Stimulated activated CD4-positive, alpha-beta T cell treated with anti-CD3 and anti-CD28 coated beads, Interleukin-2, amount 100 ng/mL, for 4 hours (primary cell): ENCODE measurements around the gene MPRIP.

Experiments
- DNase-seq: peaks from one replicate; pipeline ENCODE4 v3.0.0-alpha.2; 2020; ENCODE audit warnings: low read depth

MPRIP gene

DNA sequence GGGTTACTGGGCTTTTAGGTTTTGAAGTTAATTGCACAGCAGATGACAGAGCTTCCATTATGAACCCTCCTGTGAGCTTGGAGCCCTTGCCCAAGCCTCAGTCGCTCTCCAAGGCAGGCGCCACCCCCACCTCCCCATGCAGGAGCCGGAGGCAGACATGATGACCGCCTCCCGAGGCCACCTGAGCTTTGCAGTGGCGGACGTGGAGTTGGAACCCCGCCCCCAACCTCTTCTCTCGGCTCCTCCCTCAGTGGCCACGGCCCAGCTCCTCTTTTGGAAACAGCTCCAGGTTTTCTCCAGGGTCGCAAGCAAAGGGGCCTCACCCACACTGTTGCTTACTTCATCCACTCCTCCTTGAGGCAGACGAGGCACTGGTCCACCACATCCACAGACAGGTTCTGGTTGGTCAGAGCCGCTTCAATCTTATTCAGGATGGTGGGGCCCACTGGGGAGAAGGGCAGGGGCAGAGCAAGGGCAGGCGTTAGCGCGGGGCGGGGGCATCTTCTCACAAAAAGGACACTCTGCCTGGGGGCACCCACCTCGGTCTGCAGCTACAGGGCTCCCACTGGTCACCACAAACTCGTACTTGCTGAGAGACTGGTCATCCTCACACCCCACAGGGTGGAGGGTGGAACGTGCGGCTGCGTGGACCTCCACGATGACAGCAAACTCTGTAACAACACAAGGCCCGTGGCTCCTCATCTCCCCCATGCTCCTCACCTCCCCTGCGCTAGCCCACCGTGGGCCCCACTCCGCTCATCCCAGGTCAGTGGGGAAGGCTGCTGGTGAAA lies 172.6 kb downstream of the MPRIP start:
- no peak for DNase-seq

DNA sequence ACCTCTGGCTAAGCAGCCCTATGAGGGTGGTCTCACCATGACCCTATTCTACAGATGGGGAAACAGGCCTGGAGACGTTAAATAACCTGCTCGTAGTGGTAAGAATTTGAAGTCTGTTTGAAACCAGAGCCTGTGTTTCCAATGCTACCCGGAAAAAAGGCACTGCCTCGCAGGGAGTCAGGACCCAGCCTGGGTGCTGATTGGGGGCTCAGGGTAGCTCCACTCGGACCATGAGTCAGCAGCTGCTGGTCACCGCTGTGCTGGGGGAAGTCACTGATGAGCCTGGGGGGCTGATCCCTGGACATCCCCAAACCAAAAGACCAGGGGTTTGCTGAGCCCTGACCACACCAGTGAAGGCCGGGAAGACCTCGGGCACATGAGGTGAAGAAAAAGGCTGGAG lies 173.3 kb downstream of the MPRIP start:
- no peak for DNase-seq

DNA sequence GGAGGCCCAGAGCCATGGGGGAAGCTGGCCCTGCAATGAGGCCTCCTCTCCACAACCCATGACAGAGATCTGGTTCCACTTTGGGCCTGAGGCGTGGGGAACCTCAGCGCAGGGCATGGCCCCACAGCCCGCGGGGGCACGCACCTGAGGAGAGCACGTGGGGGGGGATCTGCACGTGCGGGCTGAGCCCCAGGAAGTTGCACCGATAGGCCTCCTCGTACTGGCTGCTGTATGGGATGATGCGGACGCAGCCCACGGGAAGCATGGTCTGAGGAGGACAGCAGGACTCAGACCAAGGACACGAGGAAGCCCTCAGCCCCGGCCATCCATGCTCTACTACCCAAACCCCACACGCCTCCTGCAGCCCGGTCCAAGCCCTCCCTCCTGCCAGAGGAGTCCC lies 174.0 kb downstream of the MPRIP start:
- no peak for DNase-seq

DNA sequence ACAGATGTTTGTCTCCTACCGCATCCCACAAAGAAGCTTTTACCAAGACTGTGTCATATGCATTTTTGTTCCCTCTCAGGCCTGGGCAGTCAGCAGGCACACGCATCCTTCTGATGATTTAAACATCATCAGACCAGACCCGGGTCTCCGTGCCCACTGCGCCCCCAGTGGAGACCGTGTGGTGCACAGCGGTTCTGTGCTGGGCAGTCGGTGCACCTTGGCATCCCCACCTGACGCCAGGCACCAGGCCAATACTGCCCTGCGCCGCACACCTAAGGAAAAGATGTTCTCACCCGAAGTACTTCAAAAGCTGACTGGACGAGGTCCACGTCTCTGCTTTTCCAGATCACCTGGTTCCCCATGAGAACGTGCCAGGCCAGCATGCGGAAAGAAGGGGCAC lies 174.5 kb downstream of the MPRIP start:
- no peak for DNase-seq

DNA sequence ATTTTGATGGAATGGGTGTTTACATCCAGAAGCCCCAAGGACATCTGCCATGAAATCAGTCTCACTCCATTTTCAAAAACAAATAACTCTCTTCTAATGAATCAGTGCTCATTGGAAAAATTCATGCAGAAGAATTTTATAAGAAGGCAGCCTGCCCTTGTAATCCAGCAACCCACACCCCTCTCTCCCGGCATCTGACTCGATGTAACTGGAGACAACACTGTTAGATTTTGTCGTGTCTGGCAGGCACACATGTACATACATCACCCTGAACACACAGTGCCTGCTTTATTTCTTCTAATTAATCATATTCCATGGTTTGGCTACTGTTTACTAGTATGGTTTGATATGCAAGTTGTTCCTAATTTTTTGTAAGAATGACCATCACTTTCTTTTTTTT lies 175.7 kb downstream of the MPRIP start:
- no peak for DNase-seq

DNA sequence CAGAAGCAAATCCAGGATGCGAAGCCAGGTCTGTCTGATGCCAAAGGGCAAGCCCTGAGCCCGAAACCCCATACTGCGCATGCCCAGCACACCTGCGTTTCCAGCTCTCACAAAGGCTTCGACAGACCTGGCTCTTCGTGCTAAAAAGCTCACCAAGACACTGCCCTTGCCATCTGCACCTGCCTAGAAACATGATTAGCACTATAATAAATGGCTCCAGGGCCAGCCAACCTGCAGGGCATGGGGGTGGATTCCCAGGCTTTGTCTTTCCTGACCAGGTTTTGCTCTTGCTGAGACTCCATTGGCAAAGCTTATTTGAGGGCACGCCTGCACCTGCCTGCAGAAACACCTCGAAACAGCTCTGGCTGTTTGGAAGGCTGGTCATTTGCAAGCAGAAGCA lies 178.3 kb downstream of the MPRIP start:
- no peak for DNase-seq

DNA sequence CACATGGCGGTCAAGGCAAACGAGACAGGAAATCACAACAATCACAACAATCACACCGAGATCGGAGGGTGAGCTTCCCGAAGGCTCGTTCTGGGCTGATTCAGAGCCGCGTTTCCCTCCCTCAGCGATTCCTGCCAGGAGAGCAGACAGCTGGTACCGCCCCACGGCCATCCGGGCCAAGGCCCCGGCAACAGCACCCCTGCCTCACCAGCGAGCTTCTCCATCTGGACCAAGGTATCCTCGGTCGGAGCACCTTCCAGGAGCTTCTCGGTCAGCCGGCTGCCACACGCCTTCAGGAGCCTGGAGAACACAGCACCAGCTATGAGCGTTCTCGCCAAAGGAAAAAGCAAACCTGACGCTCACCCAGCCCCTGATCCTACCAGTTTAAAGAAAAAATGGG lies 179.1 kb downstream of the MPRIP start:
- DNase-seq: no peak

DNA sequence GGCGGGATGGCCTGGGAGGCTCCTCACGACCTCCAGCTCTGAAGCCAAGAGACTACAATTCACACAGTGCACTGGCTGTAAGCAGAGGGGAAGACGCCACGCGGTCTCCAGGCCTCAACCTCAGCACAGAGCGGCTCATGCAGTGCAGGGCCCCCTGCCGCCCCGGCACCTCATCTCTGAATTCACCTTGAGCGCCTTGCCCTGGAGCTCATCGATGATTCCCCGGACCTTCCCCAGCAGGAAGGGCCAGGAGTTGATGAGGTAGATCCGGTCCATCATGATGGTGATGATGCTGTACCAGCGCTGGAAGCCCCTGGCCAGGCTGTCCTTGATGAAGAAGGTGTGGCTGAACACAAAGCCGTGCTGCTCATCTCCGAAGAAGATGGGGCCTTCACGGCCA lies 181.5 kb downstream of the MPRIP start:
- DNase-seq: no peak

DNA sequence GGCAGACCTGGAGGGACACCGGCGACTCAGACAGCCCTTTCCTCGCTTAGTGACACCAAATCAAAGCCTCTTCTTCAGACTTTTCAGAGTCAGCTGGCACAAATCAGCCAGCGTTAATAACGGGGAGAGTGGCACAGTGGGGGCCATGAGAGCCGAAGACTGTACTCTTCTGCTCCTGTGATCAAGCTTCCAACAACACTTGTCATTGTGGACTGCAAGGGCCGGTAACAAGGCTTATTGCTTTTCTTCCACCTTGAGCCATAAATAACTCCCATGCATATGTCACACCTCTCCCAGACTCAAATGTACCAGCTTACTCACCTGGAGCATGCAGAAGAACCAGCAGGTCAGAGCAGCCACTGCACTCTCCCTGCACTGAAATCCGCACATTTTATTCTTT lies 181.9 kb downstream of the MPRIP start:
- DNase-seq: no peak

DNA sequence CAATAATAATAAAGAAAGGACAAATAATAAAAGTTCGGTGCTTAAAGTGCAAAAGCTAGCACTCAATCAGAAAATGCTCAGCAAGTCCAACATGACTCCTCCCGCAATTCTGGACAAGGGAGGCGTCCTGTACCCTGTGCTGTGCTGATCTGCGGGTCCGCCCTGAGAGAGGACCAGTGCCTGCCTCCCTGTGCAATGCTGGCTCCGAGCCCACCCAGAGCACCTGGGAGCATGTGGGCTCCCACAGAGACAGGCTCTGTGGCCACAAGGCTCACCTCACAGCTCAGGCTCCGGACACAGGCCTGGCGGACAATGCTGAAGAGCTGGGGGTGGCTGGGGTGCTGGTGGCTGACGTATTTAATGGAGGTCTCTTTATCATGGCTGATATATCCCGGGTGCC lies 183.6 kb downstream of the MPRIP start:
- no peak for DNase-seq

DNA sequence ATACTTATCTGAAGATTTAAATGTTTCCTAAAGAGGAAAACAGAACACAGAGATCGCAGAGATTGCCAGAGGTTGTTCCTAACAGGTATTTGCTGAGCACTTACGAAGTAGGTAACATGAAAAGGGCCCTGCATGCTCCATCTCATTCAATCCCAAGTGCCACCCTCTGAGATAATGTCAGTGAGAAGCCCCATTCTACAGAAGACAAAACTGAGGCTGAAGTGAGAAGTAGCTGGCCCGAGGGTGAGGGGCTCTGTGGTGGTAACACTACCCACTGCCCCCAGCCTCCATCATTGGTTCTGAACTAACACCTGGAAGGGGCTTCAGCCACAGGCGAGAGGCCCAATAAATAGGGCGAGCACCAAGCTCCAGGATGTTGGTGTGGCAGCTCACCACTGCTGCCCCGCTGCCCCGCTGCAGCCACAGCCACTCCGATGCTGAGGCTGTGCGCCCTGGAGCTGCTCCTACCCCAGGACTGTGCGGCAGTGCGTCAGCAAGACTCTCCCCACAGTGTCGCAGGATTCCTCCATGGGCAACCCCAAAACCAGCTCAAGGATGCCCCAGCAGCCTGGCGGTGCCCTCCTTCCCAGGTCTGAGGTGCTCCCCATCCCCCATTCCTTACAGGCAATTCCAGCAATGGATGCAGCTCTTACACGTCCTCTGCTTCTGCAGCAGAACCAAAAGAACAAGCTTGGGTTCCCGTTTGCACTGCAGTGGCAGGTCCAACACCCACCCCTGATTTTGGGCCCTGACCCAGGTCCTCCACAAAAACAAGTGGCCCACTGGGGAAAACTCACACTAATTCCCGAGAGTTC lies 184.4 kb downstream of the MPRIP start:
- no peak for DNase-seq

DNA sequence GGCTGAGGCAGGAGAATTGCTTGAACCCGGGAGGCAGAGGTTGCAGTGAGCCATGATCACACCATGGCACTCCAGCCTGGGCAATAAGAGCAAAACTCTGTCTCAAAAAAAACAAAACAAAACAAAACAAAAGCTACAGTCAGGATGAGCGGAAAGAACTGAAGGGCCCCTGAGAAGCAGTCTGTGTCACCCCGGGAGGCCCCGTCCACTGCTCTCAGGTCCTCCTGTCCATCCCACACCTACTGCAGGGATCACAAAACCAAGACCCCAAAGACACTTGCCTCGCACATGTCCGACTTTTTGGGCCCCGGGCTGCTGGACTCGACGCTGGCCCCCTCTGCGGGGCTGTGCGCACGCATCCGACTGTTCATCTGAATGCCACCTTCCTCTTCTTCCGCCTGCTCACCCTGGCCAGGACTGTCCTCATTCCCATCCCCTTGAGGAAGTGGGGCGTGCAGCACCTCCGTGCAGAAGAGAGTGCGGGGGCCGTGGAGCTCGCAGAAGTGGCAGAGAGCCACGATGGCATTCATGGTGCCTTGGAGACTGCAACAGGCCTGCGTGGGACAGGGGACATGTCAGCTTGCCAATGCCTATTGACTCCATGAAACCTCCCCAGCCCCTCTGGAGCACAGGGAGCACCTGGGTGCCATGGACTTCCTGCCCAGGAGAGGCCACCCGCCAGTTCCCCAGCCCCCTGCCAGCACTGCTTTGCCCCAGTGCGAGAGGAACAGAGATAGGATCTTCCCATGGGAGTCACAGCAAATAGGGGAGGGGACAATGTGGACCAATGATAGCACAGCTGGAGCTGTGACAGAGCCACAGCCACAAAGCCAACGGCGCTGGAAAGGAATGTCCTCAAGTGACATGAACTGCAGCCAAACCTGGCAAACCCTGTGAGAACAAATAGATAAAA lies 185.6 kb downstream of the MPRIP start:
- no peak for DNase-seq

DNA sequence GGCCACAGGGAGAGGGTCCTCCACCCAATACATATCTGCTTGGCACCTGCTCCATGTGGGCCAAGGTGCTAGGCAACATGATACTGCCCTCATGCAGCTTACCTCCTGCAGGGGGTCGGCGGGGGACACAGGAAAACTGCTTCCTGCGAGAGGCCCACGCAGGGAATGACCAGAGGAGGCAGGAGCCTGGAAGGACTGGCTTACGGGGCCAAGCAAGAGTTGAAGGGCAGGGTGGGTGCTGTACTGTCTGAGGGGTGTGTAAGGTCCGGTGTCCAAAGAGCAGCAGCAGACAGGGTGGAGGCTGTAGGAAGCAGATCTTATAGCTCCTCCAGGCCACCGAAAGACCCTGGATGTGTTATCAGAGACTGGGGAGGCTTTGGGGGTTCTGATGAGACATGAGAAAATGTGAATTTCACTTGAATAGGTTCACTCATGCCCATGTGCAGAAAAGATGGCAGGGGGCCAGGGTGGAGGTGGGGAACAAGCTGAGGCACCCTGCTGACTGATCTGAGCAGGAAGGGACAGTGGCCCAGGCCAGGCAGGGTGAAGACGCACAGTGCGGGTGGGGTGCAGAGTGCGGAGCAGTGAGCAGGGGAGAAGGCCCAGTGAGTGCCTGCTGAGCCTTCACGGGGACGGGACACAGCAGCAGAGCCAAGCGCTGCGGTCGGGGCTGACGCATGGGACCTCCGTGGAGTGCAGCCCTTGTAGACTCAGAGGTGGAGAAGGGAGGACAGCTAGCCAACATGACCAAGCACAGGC lies 186.4 kb downstream of the MPRIP start:
- no peak for DNase-seq

DNA sequence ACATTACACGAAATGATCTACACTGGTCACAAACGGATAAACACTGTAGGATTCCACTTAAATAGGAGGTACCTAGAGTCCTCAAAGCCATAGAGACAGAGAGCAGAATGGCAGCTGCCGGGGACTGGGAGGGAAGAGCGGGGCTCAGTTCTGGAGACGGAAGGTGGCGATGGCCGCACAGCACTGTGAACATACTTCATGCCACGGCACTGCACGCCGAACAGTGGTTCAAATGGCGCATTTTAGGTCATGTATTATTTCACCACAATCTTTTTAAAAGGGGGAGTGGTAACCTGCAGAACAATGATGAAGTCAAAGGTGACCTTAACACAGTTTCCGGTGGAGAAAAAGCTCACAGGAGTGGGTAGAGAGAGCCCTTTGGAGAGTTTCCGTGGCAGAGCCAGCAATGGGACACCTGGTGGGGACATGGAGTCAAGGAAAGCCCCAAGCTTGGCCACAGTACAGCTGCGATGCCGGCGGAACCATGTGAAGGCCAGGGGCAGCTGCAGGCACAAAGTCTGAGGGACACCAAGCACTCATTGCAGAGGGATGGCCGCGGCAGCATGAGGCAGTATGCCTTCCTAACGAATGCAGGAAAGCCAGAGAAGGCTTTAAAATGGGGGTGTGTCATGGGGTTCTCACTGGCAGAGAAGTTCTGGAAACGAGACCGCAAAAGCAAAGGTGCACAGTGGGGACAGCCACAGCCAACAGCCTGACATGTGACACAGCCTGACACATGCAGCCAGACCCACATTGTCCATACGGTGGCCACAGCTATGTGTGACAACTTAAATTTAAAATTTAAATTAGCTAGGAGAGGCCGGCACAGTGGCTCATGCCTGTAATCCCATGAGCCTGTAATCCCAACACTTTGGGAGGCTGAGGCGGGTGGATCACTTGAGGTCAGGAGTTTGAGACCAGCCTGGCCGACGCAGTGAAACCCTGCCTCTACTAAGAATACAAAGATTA lies 187.4 kb downstream of the MPRIP start:
- no peak for DNase-seq

DNA sequence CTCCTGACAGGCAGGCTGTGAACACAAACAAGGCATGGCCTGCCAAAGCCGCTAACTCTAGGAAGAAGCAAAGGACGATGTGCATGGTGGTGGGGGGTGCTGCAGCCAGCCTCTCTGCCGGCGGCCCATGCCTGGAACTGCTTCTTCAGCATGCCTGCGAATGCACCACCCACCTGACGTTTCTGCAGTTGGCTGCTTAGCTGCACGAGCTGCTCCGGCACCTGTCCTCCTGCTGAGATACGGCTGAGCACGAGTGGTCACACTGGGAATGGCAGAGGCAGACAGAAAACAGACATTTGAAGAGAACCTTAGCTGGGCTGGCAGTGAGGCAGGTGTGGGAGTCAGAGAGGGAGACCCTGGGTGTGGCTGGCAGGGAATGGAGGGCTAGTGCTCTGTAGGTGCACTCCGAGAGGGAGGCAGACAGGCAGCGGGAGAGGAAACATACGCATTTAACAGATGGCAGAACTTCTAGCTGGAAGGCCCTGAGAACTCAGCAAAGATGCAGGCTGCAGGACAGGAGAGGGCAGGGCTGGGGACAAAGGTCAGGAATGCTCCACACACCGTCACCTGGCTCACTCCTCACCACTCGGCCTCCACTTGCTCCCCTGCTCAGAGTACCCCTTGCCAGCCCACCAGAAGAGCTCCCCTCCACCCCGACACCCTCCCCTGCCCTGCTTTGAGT lies 189.5 kb downstream of the MPRIP start:
- no peak for DNase-seq

DNA sequence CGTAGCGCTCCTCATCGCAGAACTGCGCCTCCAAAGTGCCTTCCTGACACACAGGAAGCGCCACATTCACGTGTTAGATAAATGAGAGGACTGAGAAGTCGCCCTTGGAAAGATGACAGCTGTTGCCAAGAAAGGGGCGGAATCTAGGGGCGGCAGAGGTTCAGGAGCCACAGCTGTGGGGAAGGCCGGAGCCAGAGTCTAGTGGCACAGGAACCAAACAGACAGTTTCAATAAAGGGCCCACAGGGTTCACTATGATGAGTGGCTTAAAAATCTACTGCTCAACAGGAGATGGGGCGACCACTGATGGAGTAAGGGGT lies 190.0 kb downstream of the MPRIP start:
- DNase-seq: no peak

DNA sequence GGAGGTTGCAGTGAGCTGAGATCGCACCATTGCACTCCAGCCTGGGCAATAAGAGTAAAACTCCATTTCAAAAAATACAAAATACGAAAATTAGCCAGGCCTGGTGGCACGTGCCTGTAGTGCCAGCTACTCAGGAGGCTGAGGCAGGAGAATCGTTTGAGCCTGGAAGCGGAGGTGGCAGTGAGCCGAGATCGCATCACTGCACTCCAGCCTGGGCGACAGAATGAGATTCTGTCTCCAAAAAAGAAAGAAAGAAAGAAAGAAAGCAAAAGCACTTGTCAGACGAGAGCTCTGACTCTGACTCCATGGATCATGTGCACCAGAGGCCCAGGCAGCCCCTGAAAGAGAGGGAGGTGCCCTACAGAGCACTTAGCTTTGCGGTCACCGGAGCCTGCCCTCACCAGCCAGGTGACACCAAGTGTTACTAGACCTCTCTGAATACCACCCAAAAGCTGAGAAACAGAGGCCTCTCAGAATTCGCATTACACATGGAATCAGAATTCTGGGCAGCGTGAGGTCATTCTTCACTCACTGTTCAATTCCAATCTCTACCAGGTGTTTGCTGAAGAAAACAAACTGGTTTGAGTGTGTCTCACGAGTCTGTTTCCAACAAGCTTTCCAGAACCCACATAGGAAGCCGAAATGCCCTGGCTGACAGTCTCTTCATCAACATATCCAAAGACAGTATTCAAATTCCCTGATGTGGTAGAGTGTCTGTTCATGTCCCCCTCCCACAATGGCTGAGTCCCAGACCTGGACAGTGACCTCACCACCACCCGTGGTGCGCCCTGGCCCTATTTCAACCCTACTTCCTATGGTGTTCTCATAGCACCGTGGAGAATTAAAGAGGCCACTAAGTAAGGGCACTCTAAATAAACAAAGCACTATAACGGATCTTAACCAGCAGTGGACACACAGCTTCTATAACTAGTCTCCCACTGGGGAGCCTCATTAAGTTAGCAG lies 193.2 kb downstream of the MPRIP start:
- DNase-seq: no peak

DNA sequence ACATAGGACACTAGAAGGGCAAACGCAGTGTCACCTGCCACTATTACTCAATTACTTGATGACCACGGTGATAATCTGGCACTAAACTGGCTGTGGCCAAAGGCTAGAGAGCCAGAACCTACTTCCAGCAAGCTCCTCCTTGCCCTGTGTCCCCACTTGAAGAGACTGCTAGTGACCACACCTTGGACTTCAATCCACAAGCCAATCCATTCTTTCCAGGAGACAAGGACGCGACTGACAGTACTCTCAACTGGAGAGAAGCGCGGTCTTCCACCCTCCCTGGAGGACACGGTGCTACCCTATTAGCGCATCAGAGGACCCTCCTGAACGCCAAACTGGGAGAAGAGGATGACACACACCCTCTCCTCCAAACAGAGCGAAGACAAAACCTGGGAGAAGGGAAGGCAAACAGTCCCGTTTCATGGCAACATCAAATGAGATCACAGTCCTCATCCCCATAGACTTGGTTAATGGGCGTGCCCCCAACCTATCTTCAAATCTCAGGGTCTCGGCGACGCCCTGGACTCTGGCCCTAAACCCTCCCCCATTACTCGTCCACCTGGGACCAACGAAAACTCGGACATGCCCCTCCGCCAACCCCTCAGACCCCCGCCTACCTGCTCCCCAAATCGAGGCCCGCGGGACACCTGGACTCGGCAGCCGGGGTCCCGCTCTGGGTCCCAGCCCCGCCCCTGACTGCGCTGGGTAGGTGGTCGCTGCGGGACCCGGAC lies 194.2 kb downstream of the MPRIP start:
- DNase-seq: no peak
